HEK293T (cell line): ENCODE measurements around the gene LRP5.

Experiments
- SP1 ChIP-seq: fragments of 450-650 bp; IDR thresholded peaks from 2 replicates; pipeline ENCODE4 v1.6.1; 2017
- SUZ12 ChIP-seq: fragments of 450-650 bp; IDR thresholded peaks from 2 replicates; pipeline ENCODE4 v1.6.1; 2016; ENCODE audit warnings: mild to moderate bottlenecking

DNA sequence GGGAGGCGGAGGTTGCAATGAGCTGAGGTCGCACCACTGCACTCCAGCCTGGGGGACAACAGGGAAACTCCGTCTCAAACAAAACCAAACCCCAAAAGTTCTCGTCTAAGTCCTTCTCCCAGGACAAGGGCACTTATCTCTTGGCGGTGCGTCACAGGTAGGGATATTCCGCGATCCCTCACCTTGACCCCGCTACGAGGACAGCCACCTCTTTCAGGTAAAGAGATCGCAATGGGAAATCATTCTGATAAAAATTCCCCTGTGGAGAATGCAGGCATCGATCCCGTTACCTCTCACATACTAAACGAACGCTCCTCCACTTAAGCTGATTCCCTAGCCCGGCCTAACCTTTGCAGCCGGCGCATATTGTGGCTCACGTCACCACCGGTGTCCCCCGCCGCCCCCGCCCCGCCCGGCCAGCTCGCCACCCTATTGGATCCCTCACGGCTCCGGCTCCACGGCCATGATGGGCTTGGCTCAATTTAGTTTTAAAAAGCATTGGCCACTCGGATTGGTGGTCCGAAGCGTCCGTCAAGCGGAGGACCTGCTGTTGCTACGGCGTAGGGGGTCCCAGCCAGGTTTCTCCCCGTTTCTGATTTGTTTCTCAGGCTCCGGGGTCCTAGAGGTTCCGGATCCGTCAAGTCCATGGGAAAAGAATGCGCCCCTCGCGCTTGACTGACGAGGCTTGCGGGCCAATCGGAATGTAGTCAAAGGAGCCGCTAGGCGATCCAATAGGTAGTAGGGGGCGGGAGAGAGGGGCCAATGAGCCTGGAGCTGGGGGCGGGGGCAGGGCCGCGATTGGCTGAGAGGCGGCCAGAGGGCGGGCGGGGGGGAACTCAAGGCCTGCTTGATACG is 147.7 kb downstream of the LRP5 start:
- no peak for TF ChIP-seq SUZ12
- TF ChIP-seq SP1 = no peak
